Choroid plexus epithelial cell (primary cell): Measurements from ENCODE around the gene PRELID3B.

Source experiments
- DNase-seq: peaks from one replicate; pipeline ENCODE4 v3.0.0-alpha.2; 2010; ENCODE audit warnings: low read depth
- H3K4me3 ChIP-seq: 2 replicates; pipeline ENCODE4 v1.5.1; 2011; ENCODE audit warnings: low read depth, mild to moderate bottlenecking, control low read depth, low read length, moderate library complexity
- TF ChIP-seq, protein P1 (sequence below): conservative IDR thresholded peaks from 2 replicates; pipeline ENCODE4 v1.5.1; 2011; ENCODE audit warnings: low read depth, mild to moderate bottlenecking, control low read depth, inconsistent platforms, low read length, moderate library complexity

Gene PRELID3B

DNA sequence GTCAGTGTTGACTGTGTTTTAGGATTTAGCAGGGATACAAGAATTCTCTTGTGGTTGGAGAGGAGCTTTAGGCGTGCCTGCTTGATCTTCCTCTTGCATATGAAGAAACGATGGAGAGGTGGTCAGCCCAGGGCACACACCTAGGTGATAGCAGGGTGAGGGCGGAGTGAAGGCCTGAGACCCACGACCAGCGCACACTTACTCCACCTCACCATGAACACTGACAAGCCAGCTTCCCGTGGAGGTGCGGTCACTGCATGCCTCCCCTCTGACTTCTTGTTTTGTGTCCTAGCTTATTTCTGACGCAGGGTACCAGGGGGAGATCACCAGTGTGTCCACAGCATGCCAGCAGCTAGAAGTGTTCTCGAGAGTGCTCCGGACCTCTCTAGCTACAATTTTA is 53.4 kb downstream of the PRELID3B start:
- H3K4me3 ChIP-seq: no peak overlapping the region
- no peak for DNase-seq
- TF ChIP-seq, protein P1, sequence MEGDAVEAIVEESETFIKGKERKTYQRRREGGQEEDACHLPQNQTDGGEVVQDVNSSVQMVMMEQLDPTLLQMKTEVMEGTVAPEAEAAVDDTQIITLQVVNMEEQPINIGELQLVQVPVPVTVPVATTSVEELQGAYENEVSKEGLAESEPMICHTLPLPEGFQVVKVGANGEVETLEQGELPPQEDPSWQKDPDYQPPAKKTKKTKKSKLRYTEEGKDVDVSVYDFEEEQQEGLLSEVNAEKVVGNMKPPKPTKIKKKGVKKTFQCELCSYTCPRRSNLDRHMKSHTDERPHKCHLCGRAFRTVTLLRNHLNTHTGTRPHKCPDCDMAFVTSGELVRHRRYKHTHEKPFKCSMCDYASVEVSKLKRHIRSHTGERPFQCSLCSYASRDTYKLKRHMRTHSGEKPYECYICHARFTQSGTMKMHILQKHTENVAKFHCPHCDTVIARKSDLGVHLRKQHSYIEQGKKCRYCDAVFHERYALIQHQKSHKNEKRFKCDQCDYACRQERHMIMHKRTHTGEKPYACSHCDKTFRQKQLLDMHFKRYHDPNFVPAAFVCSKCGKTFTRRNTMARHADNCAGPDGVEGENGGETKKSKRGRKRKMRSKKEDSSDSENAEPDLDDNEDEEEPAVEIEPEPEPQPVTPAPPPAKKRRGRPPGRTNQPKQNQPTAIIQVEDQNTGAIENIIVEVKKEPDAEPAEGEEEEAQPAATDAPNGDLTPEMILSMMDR: no peak

- H3K4me3 ChIP-seq: no peak overlapping the region
- TF ChIP-seq, protein P1: no peak
- DNase-seq: no peak
Observed at GRCh38 chr20:58988565-58988882, 54.1 kb downstream of the PRELID3B start.

DNA sequence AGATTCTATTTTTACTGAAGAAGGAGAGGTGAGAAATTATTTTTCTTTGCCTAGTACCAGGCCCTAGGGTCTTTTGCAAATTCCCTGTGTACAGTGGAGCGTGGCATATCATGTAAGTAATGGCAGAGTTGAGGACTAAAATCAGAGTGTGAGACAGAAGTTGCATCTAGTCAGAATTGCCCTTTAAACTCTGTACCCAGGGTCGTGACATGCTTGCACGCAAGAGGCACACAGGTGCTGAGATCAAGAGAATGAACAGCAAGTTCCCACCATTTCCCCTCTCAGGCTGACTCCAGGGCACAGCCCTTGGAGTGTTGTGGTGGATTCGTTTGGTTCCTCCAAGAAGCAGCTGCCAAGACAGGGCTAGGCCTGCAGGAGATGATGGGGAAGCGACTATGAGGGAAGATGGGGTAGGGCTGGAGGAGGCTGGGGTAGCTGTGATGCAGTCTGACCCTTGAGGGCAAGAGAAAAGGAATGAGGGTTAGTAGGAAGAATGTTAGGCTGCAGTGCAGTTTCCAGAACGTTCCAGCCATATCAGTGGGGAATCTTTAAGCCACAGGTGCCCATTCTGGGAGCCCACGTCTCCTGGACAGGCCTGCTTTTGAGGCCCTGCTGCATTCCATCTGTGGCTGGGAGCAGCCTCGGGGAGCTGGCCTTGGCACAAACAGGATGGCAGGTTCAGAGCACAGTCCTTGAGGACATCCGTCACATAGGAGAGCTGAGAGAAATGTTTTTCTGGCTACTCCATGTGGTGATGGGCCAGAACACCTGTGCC is 54.6 kb downstream of the PRELID3B start:
- DNase-seq: no peak
- TF ChIP-seq, protein P1: no peak
- H3K4me3 ChIP-seq: no peak overlapping the region

DNA sequence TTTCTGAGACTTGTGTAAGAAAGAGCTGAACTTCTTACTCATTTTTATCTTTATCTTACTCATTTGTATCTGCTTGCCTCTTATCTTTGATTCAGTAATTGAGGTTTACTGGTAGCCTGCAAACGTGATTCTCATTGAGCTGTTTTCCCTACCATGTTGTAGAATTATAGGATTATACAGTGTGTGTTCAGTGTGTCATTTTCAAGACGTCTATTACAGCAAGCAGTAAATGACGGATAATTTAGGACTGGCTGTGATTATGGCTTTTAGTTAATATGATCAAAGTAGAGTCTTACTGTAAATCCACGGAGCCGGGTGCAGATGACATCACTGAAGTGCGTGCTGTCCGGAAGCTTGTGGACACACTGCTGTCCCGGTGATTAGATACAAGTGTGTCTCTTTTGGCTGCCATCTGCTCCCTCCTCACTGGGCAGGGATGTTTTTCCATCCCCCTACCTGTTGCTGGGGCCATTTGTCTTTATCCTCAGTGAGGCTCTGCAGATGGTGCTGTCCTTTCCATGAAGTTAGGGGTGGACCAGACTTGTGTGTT is 55.5 kb downstream of the PRELID3B start:
- no peak for DNase-seq
- TF ChIP-seq, protein P1: no peak
- no peak overlapping the region for H3K4me3 ChIP-seq

DNA sequence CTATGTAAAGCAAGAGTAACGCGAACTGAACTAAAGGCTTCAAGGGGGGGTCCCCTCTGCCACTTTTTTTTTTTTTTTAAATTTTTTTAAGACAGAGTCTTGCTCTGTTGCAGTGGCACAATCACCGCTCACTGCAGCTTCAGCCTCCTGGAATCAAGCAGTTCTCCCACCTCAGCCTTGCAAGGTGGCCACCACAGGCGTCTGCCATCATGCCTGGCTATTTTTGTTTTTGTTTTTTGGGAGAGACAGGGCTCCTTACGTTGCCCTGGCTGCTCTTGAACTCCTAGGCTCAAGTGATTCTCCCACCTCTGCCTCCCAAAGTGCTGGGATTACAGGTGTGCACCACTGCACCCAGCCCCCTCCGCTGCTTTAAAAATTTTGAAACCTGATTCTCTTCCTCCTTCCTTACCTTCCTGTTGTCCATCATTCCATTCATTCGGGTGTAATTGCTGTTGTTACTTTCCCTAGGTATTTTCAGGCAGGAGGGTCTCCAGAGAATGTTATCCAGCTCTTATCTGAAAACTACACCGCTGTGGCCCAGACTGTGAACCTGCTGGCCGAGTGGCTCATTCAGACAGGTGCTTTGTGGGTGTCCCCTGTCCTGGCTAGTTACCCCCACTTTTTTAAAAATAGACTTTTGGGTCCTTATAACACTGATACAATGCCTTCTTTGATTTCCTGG is 56.2 kb downstream of the PRELID3B start:
- no peak for DNase-seq
- H3K4me3 ChIP-seq: no peak overlapping the region
- TF ChIP-seq, protein P1: no peak

- no peak overlapping the region for H3K4me3 ChIP-seq
- DNase-seq: no peak
- TF ChIP-seq, protein P1: no peak
Observed at GRCh38 chr20:58985656-58986055, 56.9 kb downstream of the PRELID3B start.

- no peak for DNase-seq
- H3K4me3 ChIP-seq: no peak overlapping the region
Observed at GRCh38 chr20:58984691-58985090, 57.9 kb downstream of the PRELID3B start.

More at GRCh38 chr20:58984691-58985090, 57.9 kb downstream of the PRELID3B start:
- TF ChIP-seq, protein P1: no peak
